ENCODE data around the gene ALG11.
"Not testable (repeated sequence)": the region's sequence is repeated elsewhere in the genome, so short reads cannot be mapped to it uniquely, and the experiment has no call there.

The ALG11 gene

GRCh38 chr13:52011632-52012511 lies at the start of gene ALG11:
Gene ALG11, plus strand, starts transcription at chr13:52012398. Its CDS starts 21 bp downstream, at chr13:52012419.
- peak; percentile 100 for DNase-seq

DNA sequence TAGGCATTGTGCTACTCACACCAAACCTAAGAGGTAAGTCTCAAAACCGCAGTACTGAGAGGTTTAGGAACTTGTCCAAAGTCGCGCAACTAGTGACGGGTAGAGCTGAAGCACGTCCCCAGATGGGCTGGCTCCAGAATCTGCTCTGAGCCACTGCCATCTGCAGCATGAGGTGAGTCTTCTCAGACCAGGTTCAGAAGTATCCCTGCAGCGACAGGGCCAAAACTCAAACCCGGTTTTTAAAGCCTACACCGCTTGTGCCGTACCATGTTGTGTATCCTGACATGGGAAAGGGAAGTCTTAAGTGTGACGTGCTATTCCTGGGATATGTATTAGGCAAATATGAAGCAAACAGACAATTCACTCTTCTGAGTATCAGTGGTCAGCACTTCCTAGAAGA lies 46.0 kb upstream of the ALG11 start:
- no peak for DNase-seq

DNA sequence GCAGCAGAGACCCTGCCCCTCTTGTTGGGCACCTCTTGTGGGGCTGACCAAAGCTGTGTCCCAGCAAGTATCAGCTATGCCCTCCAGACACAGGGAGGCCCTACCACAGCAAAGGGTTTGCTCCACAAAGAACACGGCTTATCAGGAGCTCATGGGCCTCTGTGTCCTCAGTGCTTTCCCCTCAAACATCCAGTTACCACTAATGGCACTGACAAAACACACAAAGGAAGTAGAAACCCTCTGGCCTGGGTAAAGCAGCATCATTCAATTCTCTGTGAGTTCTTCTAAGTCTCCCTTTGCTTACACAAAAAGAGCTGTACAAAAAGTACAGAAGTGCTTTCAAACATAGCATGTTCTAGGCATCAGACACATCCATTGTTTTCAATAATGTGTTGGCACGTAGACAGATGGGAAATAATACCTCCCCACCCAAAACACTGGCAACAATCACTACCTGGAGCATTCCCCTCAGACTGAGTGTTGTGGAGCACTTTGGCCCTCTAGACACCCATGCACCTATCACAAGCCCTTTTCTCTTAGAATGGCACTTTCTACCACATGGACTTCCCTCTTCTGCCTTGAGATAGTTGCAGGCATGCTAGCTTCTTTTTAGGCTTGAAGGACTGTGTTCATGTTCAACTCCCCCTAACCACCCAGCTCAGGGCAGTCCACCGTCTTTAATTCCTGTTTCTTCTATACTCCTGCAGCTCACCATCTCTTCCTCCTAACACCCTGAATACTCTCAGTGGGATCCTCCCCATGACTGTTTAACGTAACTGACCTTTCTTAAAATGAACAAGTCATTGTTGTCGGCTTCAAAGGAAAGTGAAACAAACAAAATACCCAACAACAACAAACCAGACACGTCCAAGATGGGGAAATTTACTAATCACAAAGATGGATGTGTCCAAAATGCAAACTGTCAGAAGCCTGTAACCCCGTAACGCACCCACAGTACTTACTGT lies 44.4 kb upstream of the ALG11 start:
- no peak for DNase-seq

- no peak for DNase-seq
These were observed 41.8 kb upstream of the ALG11 start for GRCh38 chr13:51970349-51970748.

- no peak for DNase-seq
These were observed 40.4 kb upstream of the ALG11 start for GRCh38 chr13:51971520-51972426.

DNA sequence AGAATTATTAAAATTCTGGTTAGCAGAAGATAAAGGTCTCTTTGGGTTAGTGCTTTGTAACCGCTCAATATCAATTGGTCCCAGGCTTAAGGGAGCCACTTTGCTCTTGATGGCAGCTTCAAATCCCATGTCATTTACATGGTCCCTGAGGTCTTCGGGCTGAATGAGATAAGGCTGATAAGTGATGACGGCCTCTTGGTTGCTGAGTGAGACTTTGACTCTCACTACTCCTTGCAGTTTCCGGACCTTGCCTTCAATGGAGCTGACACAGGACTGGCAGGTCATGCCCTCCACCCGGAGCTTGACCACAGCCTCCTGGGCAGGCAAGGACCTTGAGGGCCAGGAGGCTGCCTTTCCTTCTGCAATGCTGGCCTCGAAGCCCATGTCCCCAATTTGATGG lies 37.7 kb upstream of the ALG11 start:
- no peak for DNase-seq

- DNase-seq = no peak
These were observed 35.8 kb upstream of the ALG11 start for GRCh38 chr13:51976423-51976822.

GRCh38 chr13:51976890-51977289 lies 35.3 kb upstream of the ALG11 start:
- no peak for DNase-seq

GRCh38 chr13:51977625-51978024 lies 34.6 kb upstream of the ALG11 start:
- no peak for DNase-seq

GRCh38 chr13:51978796-51979556 lies 33.2 kb upstream of the ALG11 start:
- no peak for DNase-seq

DNA sequence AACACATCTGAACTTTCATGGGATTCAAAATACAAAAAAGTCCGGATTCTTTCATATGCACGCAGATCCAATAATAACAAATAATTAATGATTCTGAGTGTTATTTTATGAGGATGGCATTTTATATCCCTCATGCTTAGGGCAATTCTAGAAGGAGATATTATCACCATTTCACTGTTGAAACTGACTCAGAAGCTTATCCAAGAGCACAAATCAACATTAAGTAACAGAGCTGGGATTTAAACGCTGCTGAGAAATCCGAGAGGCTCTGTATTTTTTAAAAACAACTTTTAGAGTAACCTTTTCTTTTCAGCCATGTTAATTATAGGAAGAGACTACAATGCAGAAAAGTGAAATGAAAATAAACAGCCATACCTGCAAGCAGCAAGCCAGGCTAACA lies 31.3 kb upstream of the ALG11 start:
- DNase-seq = no peak

GRCh38 chr13:51981355-51981754 lies 30.8 kb upstream of the ALG11 start:
- no peak for DNase-seq

DNA sequence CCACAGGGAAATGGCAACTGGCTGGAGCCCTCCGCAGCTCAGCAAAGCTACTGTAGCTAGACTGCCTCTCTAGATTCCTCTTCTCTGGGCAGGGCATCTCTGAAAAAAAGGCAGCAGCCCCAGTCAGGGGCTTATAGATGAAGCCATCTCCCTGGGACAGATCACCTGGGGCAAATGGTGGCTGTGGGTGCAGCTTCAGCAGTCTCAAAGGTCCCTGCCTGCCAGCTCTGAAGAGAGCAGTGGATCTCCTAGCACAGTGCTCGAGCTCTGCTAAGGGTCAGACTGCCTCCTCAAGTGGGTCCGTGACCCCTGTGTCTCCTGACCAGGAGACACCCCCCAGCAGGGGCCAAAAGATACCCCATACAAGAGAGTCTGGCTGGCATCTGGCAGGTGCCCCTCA lies 28.9 kb upstream of the ALG11 start:
- DNase-seq = not testable (repeated sequence)

DNA sequence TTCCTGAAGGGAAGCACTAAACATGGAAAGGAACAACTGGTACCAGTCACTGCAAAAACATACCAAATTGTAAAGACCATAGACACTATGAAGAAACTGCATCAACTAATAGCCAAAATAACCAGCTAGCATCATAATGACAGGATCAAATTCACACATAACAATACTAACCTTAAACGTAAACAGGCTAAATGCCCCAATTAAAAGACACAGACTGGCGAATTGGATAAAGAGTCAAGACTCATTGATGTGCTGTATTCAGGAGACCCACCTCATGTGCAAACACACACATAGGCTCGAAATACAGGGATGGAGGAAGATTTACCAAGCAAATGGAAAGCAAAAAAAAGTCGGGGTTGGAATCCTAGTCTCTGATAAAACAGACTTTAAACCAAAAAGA lies 27.3 kb upstream of the ALG11 start:
- not testable (repeated sequence) for DNase-seq

GRCh38 chr13:51988988-51989618 lies 23.1 kb upstream of the ALG11 start:
- DNase-seq = no peak

- no peak for DNase-seq
These were observed 18.5 kb upstream of the ALG11 start for GRCh38 chr13:51993713-51994112.

DNA sequence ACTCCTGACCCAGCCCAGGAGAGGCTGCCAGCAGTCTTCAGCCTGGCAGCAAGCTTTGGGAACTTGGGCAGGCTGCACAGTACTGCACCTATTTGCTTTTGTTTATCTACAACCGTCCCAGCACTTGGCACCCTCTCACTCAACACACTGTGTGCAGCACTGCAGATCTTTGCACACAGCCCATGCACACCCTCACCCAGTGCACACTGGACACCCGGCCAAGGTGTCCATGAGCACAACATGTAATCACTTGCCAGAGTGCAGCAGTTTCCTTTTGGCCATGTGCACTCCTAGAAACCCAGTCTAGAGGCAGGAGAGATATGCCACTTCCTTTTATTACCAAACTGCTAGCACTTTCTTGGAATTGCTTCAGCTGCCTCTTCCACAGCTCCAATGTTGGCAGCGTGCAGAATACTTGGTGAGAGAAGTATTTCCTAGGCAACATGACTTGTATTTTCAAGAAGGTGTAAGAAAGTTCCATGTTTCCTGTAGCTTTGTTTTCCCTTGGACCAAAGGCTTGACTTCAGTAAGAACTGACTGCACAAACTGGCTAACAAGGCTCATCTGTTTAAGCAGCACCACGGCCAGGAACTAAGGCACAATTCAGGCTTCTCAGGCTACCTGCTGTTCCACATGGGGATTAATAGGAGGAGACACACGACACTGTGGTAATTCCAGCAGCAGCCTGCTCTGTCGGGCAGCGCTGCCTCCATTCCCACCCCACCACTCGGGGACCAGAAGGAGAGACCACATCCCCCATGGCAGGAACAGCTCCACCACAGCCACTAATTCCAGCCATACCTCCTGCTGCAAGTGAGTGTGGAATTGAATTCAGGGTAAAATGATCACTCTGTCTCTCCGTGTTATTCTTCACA lies 16.3 kb upstream of the ALG11 start:
- peak in 1 of 3 donors; percentile 22 for DNase-seq

GRCh38 chr13:51996641-51997040 lies 15.6 kb upstream of the ALG11 start:
- DNase-seq = no peak

GRCh38 chr13:51997186-51997585 lies 15.0 kb upstream of the ALG11 start:
- DNase-seq = no peak

GRCh38 chr13:51997641-51998330 lies 14.4 kb upstream of the ALG11 start:
- DNase-seq = no peak
